ENCODE measurements around the gene IFT27.
"Not testable (repeated sequence)": the region's sequence is repeated elsewhere in the genome, so short reads cannot be mapped to it uniquely, and the experiment has no call there.

Gene IFT27

GRCh38 chr22:36743011-36743410, 32.9 kb downstream of the IFT27 start:
- DNase-seq: no peak

- DNase-seq: no peak
Measured at GRCh38 chr22:36741968-36742367, 34.0 kb downstream of the IFT27 start.

DNA sequence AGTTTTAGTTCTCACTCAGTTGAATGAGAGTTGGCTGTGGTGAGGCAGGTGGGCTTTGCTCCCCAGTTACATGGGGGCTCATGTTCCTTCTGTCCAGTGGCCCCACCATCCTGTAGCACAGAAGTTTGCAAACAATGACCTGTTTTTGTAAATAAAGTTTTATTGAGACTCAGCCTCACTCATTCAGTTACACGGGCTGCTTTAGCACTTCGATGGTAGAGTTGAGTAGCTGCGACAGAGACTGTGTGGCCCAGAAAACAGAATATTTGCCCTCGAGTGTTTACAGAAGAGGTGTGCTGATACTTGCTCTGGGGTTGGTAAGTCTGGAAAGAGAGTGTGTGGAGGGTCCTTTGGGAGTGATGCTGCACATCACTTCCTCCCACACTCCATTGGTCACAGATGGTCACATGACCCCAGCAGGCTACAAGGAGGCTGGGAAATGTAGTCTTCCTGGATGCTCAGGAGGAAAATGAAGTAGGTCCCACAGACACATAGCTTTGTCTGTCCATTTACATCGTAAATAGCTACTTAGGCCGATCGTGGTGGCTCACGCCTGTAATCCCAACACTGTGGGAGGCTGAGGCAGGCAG, 34.6 kb downstream of the IFT27 start:
- DNase-seq: no peak

GRCh38 chr22:36740716-36741115, 35.2 kb downstream of the IFT27 start:
- no peak for DNase-seq

GRCh38 chr22:36739185-36739584, 36.7 kb downstream of the IFT27 start:
- no peak for DNase-seq

GRCh38 chr22:36738416-36739020, 37.4 kb downstream of the IFT27 start:
- no peak for DNase-seq

- no peak for DNase-seq
Measured at GRCh38 chr22:36737776-36738175, 38.1 kb downstream of the IFT27 start.

GRCh38 chr22:36736701-36737320, 39.1 kb downstream of the IFT27 start:
- DNase-seq: no peak

DNA sequence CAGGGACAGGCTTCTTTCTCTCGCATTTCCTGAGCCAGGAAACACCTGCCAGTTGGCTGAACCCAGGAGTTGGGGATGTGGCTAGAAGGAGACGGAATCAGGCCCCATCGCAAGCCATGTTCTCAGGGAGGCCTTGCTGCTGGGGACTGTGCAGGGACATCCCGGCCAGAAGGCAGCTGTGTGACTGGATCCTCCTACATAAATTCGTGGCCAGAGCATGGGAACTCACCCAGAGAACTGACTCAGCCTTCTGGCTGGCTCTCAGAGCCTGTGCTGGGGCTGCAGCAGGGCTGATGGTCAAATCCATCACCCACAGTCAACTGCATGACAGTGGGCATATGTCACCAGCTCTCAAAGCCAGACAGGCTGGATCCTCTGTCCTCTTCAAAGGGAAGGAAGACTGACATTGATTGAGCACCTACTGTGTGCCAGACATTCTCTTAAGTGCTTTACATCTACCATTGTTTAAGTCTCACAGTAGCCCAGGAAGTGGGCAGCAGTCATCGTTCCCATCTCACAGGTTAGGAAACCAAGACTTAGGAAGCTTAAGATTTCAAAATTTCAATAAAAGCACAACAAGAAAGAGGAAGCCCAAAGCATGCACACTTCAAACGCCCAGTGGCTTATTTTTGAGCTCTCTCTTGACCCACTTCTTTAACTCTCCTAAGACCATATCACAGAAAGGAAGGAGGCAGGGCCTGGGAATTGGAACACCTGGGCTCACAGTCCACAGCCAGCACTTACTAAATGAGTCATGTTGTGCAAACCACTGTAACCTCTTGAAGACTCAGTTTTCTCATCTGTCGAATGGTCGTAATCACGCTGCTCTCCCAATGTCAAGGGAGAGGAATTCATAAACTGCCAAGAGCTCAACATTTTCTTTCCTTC, 41.5 kb downstream of the IFT27 start:
- DNase-seq: no peak

GRCh38 chr22:36733271-36733670, 42.6 kb downstream of the IFT27 start:
- no peak for DNase-seq

DNA sequence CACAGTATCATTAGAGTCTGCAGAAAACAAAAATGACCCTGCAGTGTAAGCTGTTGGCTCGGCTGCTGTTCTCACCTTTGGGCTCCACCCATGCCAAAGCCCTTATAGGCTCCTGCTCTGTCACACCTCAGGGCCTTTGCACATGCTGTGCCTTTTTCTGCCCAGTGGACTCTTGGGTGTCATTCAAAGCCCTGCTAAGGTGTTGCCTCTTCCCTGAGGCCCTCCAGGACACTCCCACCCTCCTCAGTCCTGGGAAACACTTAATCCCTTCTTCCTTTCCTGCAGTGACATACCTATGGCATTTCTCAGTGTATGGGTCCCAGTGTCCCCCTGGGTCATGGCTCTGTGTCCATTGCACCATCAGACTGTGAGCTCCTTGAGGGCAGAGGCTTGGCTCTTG, 43.3 kb downstream of the IFT27 start:
- DNase-seq: no peak

DNA sequence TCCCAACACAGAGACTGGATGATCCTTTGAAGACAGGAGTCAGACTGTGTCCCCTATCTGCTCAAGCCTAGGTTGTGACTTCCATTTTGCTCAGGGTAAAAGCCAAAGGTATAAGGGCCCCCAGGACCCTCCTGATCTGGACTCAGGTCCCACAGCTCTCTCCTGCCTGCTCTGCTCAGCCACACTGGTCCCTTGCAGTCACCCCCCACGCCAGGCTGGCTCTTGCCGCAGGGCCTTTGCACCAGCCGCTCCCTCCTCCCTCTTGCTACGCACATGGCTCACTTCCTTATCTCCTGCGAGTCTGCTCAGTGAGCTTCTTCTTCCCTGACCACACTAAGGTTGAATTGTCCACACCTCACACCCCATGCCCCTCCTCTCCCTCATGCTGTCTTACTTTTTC, 44.0 kb downstream of the IFT27 start:
- DNase-seq: no peak

DNA sequence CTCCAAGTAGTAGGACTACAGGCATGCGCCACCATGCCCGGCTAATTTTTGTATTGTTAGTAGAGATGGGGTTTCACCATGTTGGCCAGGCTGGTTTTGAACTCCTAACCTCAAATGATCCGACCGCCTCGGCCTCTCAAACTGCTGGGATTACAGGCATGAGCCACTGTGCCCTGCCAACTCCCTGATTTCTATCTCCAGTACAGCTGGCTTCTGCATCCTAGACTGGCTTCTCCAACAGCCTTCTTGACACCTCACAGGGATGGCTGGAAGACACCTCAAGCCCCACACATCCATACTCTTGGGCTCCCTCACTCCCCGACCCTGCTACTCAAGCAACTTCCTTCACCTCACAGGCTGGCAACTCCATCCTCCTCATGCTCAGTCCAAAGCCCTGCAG, 44.6 kb downstream of the IFT27 start:
- DNase-seq: not testable (repeated sequence)

DNA sequence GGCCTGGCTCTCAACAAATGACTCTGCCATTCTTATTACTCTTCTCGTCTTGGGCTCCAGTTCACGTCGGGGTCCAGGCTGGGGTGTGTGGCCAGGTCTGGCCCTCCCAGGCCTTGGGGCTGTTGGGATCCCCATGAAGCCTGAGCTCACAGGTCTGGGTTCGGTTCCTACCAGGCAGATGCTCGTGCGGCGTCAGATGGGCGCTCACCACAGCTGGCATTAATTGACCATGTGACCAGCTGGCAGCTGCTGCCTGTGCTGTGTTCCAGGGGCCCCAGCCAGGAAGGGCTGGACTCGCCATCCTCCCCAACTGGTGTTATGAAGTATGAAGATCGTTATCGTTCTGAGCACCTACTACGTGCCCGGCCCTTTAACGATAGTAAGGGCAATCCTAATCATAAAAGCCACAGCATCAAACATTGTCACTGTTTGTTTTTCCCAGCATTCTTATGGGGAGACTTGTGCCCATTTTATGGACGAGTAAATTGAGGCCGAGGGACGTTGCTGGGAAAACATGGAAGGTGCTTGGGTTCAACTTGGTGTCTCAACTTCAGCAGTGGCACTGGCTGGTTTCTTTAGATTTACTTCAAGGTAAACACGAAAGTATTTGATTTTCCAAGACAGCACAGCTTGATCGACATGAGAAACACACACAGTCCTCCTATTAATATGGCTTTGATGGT, 45.6 kb downstream of the IFT27 start:
- DNase-seq: no peak

GRCh38 chr22:36729321-36729720, 46.6 kb downstream of the IFT27 start:
- no peak for DNase-seq

DNA sequence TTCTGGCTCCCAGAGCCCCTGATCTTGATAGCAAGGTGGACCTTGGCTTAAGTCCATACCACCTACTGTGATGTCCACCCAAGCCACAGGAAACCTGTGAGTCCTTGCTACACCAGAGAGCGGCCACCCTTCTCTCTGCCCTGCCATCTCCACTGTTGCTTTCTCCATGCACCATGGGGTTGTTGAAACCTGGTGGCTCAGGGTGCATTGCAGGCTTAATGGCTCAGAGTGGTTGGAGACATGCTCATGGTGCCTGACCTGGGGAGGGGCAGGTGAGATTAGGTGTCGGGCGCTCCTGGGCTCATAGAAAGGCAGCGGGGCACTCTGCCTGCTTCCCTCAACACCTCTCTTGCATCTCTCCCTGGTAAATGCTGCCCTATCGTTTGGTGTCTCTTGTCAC, 47.4 kb downstream of the IFT27 start:
- DNase-seq: no peak

- no peak for DNase-seq
Measured at GRCh38 chr22:36727927-36728488, 47.9 kb downstream of the IFT27 start.

GRCh38 chr22:36727110-36727509, 48.8 kb downstream of the IFT27 start:
- DNase-seq: no peak

- DNase-seq: no peak
Measured at GRCh38 chr22:36726007-36726380, 49.9 kb downstream of the IFT27 start.

DNA sequence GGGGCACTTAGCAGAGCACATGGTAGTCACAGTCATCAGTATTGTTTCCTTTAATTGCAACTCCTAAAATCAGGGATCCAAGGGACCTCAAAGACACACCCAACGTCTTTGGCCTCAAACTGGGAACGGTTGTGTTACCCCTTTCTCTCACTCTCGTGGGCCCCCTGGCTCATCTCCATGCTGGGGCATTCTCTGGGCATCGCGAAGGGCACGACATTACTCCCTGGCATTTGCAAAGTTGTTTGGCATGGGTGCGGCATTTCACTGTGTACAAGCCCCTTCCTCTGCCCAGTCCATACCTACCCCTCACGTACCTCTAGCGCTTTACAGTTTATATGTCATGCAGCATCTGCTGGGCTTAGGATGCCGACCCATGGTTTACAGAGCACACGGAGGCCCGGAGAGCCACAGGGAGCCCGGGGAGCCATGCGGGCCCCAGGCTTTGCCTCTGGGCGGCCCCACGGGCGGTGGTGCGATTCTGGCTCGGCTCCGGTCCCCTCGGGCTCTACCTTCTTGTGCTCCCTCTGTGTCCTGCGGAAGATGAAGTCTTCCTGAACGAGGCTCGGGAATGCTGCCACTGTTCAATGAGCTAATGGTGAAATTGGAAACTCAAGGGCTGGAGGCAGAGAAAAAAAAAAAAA, 50.4 kb downstream of the IFT27 start:
- no peak for DNase-seq

GRCh38 chr22:36724836-36725235, 51.1 kb downstream of the IFT27 start:
- no peak for DNase-seq

DNA sequence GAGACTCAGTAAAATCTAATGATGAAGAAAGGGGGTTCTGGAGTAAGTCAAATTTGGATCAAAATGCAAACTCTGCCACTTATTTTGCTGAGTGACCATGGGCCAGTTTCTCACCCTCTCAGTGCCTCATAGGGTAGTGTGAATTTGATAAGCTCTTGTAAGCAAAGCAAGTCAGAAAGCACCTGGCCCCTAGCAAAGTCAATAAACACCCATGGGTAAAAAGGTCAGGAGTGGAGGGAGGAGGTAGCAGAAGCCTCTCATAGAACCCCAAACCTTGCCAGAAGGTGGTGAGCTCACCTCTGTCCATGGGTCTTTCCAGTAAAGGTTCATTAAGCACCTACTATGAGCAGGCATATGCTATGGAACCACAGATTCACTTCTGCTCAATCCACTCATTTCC, 53.9 kb downstream of the IFT27 start:
- DNase-seq: no peak
